HG03064 (cell line): Measurements from ENCODE around the gene PARP14.
"Not testable (repeated sequence)": the region's sequence is repeated elsewhere in the genome, so short reads cannot be mapped to it uniquely, and the experiment has no call there.

Experiments used
- ATAC-seq: cut with Tn5 transposase; IDR thresholded peaks from one replicate; pipeline ENCODE4 v1.9.1; 2021; ENCODE audit warnings: low read depth; ENCODE audit not compliant: unreplicated experiment

The PARP14 gene

GRCh38 chr3:122719273-122719921 is 38.8 kb downstream of the PARP14 start:
- no peak for ATAC-seq

- no peak for ATAC-seq
These were observed 44.5 kb downstream of the PARP14 start for GRCh38 chr3:122725106-122725505.

- ATAC-seq, result no peak
These were observed 46.7 kb downstream of the PARP14 start for GRCh38 chr3:122727294-122727693.

GRCh38 chr3:122727766-122728165 is 47.1 kb downstream of the PARP14 start:
- no peak for ATAC-seq

GRCh38 chr3:122728186-122728585 is 47.5 kb downstream of the PARP14 start:
- no peak for ATAC-seq

GRCh38 chr3:122728756-122729514 is 48.3 kb downstream of the PARP14 start:
- no peak for ATAC-seq

GRCh38 chr3:122730240-122730639 is 49.6 kb downstream of the PARP14 start:
- ATAC-seq, result no peak

GRCh38 chr3:122732682-122733525 is 52.3 kb downstream of the PARP14 start:
- ATAC-seq, result not testable (repeated sequence)

GRCh38 chr3:122739172-122739571 is 58.5 kb downstream of the PARP14 start:
- ATAC-seq, result no peak

- no peak for ATAC-seq
These were observed 61.6 kb downstream of the PARP14 start for GRCh38 chr3:122742234-122742633.

GRCh38 chr3:122743581-122744120 is 63.0 kb downstream of the PARP14 start:
- ATAC-seq, result no peak

- ATAC-seq, result no peak
These were observed 64.9 kb downstream of the PARP14 start for GRCh38 chr3:122745369-122746021.

- not testable (repeated sequence) for ATAC-seq
These were observed 66.7 kb downstream of the PARP14 start for GRCh38 chr3:122747295-122747694.

GRCh38 chr3:122748347-122748746 is 67.7 kb downstream of the PARP14 start:
- no peak for ATAC-seq

GRCh38 chr3:122754929-122755328 is 74.3 kb downstream of the PARP14 start:
- ATAC-seq, result no peak

GRCh38 chr3:122755491-122755890 is 74.9 kb downstream of the PARP14 start:
- ATAC-seq, result no peak

GRCh38 chr3:122758877-122759560 is 78.4 kb downstream of the PARP14 start:
- no peak for ATAC-seq

- ATAC-seq, result no peak
These were observed 80.0 kb downstream of the PARP14 start for GRCh38 chr3:122760453-122761271.

GRCh38 chr3:122766430-122766829 is 85.8 kb downstream of the PARP14 start:
- ATAC-seq, result no peak
